Right ventricle myocardium inferior (tissue), 1 donor: ENCODE results near the gene MYCBP. TPM values are rescaled to one million over a fixed set of nuclear protein-coding genes. Genes with fewer than 3 reads are reported as not detected.
"Not testable (repeated sequence)": the region's sequence is repeated elsewhere in the genome, so short reads cannot be mapped to it uniquely, and the experiment has no call there.

Experiments used
- ATAC-seq: fragments of 200-7000 bp; cut with Tn5 transposase; one replicate; pipeline ENCODE4 v1.9.1; 2020; ENCODE audit warnings: mild to moderate bottlenecking, moderate library complexity
- DNase-seq: peaks from one replicate; pipeline ENCODE4 v3.0.0; 2021; ENCODE audit errors: missing footprints
- intact Hi-C: fragments of 100-400 bp; cut with DNase I; formaldehyde crosslinking; loops from one replicate; pipeline ENCODE4 v1.11.0; 2022
- long read RNA-seq: library from polyadenylated mRNA; unstranded; transcript quantifications from one replicate; pipeline ENCODE4 v2.0.0, GENCODE V29; 2021
- total RNA-seq: library from RNA; stranded (reverse); fragmentation: NEBNext Ultra II Directional; extraction: Animal tissue kit (Norgen Biotek cat#: 25700); gene quantifications from one replicate; pipeline ENCODE4 v1.2.1, GENCODE V29; 2021
- donor health status: DM: no; HTN: yes; CAD: no; lungs with severe emphysema.

The MYCBP gene, protein sequence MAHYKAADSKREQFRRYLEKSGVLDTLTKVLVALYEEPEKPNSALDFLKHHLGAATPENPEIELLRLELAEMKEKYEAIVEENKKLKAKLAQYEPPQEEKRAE
- total RNA-seq = 16.8 TPM
- long read RNA-seq, transcript MYCBP-201 (5 exons, 2,818 nt) = major isoform, 5 of 5 reads
- long read RNA-seq, partial matches to known transcripts = 0 of 5 reads
- long read RNA-seq, other reads (novel, unspliced or antisense) = 0 of 5 reads

DNA sequence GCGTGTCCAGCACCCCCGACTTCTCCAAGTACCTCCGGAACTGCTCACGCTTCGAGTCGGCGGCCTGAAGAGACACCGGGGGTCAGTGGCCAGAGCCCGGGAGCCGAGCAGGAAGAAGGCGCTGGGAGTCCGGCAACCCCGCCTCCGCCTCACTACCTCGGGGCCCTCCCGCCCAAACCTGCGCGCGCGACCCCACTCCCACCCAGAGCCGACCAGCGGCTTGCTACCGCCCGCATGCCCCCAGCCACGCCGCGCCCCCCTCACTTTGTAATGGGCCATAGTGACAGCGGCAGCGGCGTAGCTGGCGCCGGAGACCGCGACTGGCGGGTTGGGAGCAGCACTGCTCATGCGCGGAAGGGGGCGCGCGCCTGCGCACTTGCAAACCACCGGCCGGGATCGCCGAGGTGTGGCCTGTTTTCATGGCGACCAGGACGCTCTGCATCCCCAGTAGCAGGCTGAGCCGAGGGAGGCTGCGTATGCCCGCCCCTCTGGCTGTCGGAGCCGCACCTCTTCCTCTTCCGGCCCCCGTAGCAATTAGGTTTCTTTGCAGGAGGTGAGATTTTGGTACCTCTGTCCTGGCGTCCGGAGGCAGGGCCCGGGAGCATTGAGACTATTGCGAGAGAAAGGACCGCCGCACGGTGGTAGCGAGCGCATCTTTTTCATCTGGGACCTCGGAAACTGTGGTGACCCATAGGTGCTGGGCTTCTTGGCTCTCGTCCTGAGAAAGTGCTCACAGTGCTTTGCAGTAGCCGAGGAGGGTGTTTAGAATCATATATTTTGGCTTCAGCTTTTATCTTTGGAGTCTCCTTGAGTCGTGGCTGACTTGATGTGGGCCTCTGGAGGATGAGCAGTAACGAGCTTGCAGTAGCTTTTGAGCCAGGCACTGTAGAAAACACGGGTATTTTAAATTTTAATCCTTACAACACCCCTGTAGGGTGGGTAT, at the start of gene MYCBP:
MYCBP (minus strand) TSS at position 322 of the 943 bp plus-strand sequence; CDS start at position 279, 43 bp downstream.
- intact Hi-C loops = loop anchor here (1.0 to 5.0 kb wide), 2 partner anchors 13 to 119 kb away; partner anchors contain the start of gene AKIRIN1
- ATAC-seq (peak; percentile 100), DNase-seq (peak; percentile 97)

DNA sequence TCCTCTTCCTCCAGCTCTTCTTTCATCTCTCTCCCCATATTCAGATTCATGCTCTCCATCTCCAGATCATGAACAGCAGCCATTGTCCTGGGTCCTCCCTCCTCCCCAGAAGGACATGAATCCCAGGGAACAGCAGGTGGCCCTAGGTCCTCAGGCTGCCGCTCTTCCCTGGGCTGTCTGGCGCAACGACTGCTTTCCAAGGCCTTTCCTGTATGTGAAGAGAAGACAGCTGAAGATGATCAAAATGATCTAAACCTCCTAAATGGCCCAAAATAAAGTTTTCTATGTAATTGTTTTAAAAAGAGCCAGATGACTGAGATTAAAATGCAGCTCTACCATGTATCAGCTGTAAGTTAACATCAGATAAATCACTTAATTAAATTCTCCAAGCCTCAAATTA, 46.0 kb upstream of the MYCBP start:
- intact Hi-C loops = no loop called here
- DNase-seq (no peak), ATAC-seq (no peak)

DNA sequence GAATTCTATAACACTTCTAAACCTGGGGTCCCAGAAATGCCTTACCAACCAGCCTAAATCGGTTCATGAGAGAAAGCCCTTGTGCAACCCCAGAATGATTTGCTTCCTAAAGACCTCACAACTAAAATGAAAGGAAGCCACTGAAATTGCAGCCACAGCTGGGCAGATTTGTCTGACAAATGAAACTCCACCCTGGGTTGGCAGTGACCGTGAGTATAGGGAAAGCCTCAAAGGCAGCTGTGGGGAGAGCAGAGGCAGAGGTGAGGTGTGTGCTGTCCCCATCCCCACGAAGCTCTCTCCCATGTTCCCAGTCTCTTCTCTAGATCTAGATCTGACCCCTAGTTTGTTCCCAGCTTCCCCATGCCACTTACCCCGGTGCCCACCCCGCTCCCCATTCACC, 45.4 kb upstream of the MYCBP start:
- ATAC-seq (no peak), DNase-seq (no peak)
- intact Hi-C loops = no loop called here

DNA sequence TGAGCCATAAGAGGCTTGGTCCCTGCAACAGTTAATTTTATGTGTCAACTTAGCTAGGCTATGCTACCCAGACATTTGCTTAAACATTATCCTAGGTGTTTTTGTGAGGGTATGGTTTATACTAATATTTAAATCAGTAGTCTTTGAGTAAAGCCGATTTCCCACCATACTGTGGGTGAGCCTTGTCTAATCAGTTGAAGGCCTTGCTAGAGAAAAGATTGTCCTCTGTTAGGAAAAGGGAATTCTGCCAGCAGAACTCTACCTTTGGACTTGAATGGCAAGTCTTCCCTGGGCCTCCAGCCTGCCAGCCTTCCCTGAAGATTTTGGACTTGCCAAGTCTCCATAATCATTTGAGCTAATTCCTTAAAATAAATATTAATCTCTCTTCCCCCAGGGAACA, 44.6 kb upstream of the MYCBP start:
- intact Hi-C loops = no loop called here
- no peak for ATAC-seq
- DNase-seq = no peak

DNA sequence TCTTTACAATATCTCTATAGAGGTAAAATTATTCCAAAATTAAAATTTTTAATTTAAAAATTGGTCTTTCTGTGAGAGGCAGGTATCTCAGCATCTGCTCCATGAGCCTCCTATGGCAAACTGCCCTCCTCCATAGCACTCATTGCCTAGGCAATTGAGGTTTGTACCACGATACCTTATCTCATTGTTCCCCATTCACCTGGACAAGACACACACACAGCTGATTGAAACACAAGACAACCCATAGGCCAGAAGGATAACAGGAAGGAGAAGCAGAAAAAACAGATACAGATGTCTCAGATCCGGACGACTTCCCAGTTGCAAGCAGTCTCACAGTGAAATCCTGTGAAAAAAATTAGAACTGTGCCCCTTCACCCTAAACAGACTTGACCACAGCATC, 44.2 kb upstream of the MYCBP start:
- DNase-seq (no peak), ATAC-seq (no peak)
- intact Hi-C loops = no loop called here

DNA sequence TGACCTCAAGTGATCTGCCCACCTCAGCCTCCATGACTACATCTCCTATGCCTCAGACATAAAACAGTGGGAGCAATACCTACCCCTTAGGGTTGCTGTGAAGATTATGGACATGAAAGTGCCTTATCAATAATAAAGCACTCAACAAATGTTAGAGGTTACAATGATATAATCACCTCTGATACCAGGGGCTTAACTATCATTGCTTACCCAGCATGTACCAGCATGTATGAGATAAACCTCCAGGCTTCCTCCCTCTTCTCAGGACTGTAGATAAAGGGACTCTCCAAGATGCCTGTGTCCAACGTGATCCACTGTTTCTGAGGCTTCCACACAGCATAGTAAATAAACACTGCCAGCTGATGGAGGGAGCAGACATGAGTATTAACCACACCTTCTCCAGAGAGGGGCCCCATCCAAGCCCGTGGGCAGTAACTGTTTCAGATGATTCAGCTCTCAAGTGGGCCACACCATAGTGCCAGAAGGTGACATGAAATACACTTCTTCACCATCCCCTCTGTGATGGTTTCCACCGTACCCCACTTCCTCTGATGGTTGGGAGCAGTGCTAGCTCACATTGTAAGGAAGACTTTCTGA, 42.3 kb upstream of the MYCBP start:
- no peak for DNase-seq
- ATAC-seq = no peak
- intact Hi-C loops = no loop called here

DNA sequence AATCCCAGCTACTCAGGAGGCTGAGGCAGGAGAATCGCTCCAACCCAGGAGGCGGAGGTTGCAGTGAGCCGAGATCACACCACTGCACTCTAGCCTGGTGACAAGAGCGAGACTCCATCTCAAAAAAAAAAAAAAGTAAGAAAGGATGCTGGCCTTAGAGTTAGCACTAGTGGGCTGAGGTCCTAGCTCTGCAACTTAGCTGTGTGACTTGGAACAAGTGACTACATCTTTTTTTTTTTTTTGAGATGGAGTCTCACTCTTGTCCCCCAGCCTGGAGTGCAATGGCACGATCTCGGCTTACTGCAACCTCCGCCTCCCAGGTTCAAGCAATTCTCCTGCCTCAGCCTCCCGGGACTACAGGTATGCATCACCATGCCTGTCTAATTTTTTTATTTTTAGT, 41.8 kb upstream of the MYCBP start:
- DNase-seq, intact Hi-C loops, ATAC-seq: not testable (repeated sequence)

DNA sequence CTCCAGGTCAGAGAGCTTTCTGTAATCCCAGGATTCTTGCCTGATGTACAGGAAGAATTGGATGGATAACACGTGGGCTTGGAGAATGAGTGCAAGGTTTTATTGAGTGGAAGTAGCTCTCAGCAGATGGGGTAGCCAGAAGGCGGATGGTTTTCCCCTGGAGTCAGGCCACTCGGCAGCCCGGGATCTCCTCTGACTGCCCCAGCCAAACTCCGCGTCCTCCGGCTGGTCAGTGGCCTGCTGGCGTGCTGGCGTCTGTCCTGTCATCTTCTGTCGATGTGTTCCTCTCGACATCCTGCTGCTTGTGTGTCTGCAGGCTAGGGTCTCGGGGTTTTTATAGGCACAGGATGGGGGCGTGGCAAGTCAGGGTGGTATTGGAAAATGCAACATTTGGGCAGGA, 35.7 kb upstream of the MYCBP start:
- intact Hi-C loops = no loop called here
- no peak for ATAC-seq
- DNase-seq = no peak

DNA sequence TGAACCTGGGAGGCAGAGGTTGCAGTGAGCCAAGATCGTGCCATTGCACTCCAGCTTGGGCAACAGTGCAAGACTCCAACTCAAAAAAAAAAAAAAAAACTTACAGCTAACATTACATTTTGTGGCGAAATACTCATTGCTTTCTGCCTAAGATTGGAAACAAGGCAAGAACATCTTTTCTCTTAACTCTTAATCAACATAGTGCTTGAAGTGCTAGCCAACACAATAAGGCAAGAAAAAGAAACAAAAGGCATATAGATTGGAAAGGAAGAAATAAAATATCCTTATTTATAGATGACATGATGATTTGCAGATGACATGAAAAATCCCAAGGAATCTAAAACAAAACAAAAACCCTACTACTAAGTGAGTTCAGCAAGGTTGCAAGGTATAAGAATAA, 32.8 kb upstream of the MYCBP start:
- ATAC-seq = no peak
- intact Hi-C loops = no loop called here

DNA sequence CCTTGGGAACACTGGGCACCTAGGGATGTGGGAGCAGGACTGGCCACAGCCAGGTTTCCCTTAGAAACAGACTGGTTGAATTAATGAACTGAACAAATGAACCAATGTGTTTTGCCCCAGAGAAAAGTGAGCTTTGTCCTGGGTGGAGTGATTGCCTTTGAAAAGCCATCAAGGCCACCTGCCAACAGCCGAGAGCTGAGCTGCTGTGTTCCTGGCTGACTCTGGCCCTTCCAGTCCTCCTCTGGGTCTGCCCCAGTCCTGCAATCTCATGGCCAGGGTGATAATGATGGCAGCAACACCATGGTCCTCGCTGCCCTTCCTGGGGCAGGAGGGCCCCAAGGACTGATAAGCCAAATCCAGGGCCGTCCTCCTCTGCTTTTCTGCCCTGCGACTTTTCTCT, 26.4 kb upstream of the MYCBP start:
- DNase-seq (no peak), ATAC-seq (peak; percentile 59)
- intact Hi-C loops = no loop called here

More for the DNA sequence above, 32.8 kb upstream of the MYCBP start:
- DNase-seq = no peak

DNA sequence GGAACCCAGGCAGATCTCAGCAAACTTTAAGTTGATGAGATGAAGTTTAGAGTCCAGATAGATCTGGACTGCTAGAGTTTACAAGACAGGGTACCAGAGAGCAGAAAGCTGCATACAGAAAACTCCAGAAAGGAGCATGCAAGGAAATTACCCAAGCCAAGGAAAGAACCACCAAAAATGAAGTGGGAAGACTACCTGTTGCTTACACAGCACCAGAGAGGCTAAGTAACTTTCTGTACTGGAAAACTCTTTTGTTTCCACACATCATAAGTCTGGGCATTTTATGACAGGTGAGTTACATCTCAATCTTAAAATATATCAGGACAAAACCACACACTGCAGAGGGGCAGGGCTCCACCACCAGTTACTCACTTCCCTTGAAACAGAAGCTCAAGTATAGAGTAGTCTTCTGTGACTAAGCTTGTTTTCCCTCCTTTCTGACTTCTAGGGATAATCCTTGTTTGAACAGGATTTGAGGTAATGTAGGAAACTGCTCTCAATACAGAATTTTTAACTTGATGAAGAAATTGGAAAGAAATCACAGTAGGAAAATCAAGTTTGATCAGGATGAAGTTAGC, 25.6 kb upstream of the MYCBP start:
- ATAC-seq = no peak
- intact Hi-C loops = no loop called here
- no peak for DNase-seq

DNA sequence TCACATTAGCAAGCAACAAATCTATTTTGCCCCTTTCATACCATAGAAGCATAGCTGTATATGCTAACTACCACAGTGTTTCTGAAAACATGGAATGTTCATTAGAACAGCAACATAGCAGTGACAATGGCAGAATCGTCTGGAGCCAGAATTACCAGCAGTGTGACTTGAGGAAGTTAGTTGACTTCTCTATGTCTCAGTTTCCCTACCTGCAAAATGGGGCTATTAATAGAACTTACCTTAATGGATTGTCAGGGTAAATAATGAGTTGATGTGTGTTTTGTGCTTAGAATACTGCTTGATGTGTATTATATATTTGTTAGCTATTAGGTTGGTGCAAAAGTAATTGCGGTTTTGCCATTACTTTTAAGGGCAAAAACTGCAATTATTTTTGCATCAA, 23.0 kb upstream of the MYCBP start:
- intact Hi-C loops = no loop called here
- DNase-seq (no peak), ATAC-seq (no peak)

DNA sequence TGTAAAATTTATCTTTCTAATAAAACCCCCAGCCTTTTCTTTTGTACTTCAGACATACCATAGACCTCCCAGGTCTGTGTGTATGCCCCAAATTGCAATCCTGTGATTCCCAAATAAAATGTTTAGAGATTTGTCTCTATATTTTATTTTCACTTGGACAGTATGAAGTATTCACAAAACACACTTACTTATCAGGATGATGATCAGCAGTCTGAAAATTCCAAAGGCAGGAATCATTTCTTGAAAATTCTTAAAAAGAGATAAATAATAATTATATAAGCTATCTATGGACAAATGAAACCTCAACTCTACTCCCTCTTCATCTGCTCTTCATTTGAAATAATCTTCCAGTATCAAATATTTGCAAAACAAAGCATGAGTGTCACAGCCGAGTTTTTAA, 19.8 kb upstream of the MYCBP start:
- intact Hi-C loops = no loop called here
- DNase-seq (no peak), ATAC-seq (no peak)

DNA sequence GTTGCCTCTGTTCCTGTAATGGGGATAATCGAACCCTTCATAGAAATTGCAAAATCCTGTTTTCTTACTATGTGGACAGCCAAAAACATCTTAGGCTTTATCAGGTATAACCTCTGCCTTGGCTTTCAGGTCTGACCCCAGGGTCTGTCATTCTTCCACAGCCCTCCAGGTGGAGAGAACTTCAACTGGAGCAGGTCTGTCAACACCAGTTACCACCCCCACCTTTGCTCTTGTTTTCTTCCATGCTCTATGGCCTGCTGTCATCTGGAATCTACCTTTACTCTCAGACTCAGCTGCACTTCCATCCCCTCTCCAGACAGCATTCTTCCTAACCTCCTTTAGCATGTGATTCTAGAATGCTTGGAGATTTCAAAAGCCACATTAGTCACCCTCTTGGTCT, 18.6 kb upstream of the MYCBP start:
- DNase-seq (no peak), ATAC-seq (no peak)
- intact Hi-C loops = no loop called here

DNA sequence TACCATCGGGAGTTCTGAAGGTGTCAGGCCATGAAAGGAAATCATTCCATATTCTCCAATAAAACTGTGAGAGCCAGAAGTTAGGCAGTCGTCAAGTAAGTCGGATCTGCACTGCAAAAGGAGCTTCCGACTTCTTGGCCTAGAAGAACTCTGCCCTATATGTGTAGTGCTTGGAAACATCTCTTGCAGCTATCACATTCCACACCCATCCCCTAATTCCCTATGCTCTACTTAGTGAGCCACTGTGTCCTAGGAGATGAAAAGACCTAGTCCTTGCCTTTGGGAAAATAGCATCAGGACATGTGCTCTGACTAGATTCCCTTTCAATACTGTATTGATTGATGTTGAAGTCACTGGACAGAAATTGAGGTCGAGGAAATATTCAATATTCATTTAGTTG, 16.4 kb upstream of the MYCBP start:
- intact Hi-C loops = no loop called here
- ATAC-seq (no peak), DNase-seq (no peak)

DNA sequence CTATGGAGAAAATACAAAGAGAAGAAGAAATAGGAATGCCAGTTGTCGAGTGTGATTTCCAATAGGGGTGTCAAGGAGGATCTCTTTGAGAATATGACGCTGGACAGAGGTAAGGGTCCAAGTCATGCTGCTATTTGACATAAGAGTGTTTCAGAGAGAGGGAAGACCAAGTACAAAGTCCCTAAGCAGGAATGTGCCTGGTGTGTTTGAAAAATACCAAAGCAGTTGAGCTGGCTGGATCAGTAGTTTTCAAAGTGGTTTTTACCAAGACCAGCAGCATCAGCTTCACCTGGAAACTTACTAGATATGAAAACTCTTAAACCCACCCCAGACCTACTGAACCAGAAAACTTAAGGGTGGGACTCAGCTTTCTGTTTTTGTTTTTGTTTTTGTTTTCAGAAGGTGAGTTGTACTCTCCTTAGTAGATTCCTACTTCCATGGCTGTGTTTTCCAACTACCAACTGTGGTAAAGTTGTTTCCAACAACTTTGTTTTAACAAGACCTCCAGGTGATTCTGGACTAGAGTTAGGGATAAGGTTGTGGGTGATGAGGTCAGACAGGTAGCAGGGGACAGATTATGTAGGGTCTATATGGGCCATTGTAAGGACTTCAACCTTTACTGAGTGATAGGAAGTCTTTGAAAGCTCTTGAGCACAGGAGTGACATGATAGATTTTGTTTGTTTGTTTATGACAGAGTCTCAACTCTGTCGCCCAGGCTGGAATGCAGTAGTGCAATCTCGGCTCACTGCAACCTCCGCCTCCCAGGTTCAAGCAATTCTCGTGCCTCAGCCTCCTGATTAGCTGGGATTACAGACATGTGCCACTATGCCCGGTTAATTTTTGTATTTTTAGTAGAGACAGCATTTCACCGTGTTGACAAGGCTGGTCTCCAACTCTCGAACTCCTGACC, 15.5 kb upstream of the MYCBP start:
- no peak for ATAC-seq
- intact Hi-C loops = no loop called here

DNA sequence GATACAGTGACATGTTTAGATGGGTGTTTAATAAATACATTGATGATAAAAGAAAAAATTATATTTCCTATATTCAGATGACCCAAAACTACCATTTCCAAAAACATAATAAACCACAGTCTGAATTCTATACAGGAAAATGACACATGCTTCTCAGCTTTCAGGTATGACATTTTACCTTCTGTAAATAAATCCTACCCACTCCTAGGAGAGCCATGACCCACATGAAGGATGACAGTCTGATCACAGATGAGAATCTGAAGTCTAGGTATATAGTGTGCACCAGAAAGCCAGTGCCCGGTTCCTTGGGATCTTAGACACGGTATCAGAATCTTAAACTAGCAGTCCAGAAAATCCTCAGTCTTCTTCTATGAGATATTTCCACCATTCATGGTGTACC, 11.9 kb upstream of the MYCBP start:
- no peak for ATAC-seq
- intact Hi-C loops = no loop called here

More for the DNA sequence above, 15.5 kb upstream of the MYCBP start:
- DNase-seq = no peak

DNA sequence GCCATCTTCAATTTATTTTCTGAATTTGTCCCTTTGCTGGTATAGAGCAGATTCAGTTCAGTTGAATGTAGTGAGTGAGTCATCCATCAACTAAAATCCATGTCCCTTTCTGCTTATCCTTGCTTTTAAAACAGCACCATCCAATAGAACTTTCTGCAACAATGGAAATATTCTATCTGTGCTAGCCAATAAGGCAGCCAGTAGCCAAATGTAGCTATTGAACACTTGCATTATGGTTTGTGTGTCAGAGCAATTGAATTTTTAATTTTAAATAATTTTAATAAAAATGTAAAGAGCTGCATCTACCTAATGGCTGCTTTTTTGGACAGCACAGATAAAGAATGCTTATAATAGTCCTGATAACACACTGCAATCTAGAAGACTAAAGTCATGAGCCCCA, 8.3 kb upstream of the MYCBP start, which contains the start of gene GJA9:
GJA9 (minus strand) TSS at position 101 of the 400 bp plus-strand sequence. CDS start 5,489 bp downstream, outside the sequence.
- DNase-seq (no peak), ATAC-seq (no peak)
- intact Hi-C loops = no loop called here

More for the DNA sequence above, 11.9 kb upstream of the MYCBP start:
- no peak for DNase-seq
